Measurements from ENCODE around the gene EXOC2. TPM values are rescaled to one million over a fixed set of nuclear protein-coding genes. Genes with fewer than 3 reads are reported as not detected.

The EXOC2 gene
- total RNA-seq, 1 donor from 2014 or later, result 22.0 TPM

- TF ChIP-seq CTCF (conservative IDR thresholded peaks at IDR 0.05; ENCODE audit: low read depth, low read length), result no peak
- DNase-seq (ENCODE audit: low read depth), result no peak
- H3K4me3 ChIP-seq (ENCODE audit: low read depth, low read length), result no peak overlapping the region
Observed at GRCh38 chr6:508614-509013, 184.3 kb downstream of the EXOC2 start.

GRCh38 chr6:508006-508405 is 184.9 kb downstream of the EXOC2 start:
- H3K4me3 ChIP-seq (ENCODE audit: low read depth, low read length), result no peak overlapping the region
- no peak for TF ChIP-seq CTCF (conservative IDR thresholded peaks at IDR 0.05; ENCODE audit: low read depth, low read length)
- no peak for DNase-seq (ENCODE audit: low read depth)

- DNase-seq (ENCODE audit: low read depth), result no peak
- no peak for TF ChIP-seq CTCF (conservative IDR thresholded peaks at IDR 0.05; ENCODE audit: low read depth, low read length)
- no peak overlapping the region for H3K4me3 ChIP-seq (ENCODE audit: low read depth, low read length)
Observed at GRCh38 chr6:506920-507622, 185.9 kb downstream of the EXOC2 start.

- DNase-seq (ENCODE audit: low read depth), result no peak
- H3K4me3 ChIP-seq (ENCODE audit: low read depth, low read length), result no peak overlapping the region
- no peak for TF ChIP-seq CTCF (conservative IDR thresholded peaks at IDR 0.05; ENCODE audit: low read depth, low read length)
Observed at GRCh38 chr6:506508-506907, 186.4 kb downstream of the EXOC2 start.

GRCh38 chr6:505374-505773 is 187.6 kb downstream of the EXOC2 start:
- H3K4me3 ChIP-seq (ENCODE audit: low read depth, low read length), result no peak overlapping the region
- no peak for DNase-seq (ENCODE audit: low read depth)
- no peak for TF ChIP-seq CTCF (conservative IDR thresholded peaks at IDR 0.05; ENCODE audit: low read depth, low read length)

GRCh38 chr6:504446-504980 is 188.4 kb downstream of the EXOC2 start:
- DNase-seq (ENCODE audit: low read depth), result no peak
- no peak overlapping the region for H3K4me3 ChIP-seq (ENCODE audit: low read depth, low read length)
- no peak for TF ChIP-seq CTCF (conservative IDR thresholded peaks at IDR 0.05; ENCODE audit: low read depth, low read length)
